Measurements from ENCODE around the gene RNF167. TPM values are rescaled to one million over a fixed set of nuclear protein-coding genes. Genes with fewer than 3 reads are reported as not detected.

Gene RNF167
- total and polyA plus RNA-seq, 2 of the 13 experiments (the other 11 are each of a cell fraction or from before 2014, with no cell fraction given): 44.1 to 45.4 TPM

DNA sequence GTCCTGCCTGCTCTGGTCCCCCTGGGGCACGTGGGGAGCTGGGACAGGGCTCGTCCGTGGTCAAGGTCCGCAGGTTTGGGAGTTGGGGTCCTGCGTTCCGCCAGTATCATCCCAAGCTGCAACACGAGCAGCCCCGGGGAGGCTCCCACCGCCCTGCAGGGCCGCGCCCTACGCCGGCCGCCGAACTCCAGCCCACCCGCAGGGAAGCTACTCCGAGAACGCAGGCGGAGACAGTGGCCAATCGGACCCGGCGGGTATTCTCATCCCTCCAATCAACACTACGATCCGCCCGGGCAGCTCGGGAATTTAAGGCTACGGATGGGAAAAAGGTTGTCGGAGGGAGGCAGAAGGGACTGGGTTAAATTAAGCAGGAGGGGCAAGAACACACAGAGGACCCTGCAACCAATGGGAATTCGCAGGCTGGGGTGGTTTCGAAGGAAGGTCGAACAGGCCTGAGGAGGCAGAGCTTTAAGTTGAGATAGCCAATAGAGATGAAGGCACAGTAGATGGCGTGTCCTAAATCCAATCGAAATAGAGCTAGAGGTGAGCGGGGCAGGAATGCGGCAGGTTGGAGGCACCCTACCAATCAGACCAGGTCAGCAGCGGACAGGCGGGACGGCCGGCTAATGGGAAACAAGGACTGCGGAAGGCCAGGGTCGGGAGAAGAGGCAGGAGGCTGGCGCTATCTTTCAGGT lies 26.9 kb downstream of the RNF167 start (continued):
- TF ChIP-seq, protein P1, sequence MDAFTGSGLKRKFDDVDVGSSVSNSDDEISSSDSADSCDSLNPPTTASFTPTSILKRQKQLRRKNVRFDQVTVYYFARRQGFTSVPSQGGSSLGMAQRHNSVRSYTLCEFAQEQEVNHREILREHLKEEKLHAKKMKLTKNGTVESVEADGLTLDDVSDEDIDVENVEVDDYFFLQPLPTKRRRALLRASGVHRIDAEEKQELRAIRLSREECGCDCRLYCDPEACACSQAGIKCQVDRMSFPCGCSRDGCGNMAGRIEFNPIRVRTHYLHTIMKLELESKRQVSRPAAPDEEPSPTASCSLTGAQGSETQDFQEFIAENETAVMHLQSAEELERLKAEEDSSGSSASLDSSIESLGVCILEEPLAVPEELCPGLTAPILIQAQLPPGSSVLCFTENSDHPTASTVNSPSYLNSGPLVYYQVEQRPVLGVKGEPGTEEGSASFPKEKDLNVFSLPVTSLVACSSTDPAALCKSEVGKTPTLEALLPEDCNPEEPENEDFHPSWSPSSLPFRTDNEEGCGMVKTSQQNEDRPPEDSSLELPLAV (CRISPR knock-in tag; conservative IDR thresholded peaks at IDR 0.05; ENCODE audit: low read depth): no peak
- TF ChIP-seq, protein P2, sequence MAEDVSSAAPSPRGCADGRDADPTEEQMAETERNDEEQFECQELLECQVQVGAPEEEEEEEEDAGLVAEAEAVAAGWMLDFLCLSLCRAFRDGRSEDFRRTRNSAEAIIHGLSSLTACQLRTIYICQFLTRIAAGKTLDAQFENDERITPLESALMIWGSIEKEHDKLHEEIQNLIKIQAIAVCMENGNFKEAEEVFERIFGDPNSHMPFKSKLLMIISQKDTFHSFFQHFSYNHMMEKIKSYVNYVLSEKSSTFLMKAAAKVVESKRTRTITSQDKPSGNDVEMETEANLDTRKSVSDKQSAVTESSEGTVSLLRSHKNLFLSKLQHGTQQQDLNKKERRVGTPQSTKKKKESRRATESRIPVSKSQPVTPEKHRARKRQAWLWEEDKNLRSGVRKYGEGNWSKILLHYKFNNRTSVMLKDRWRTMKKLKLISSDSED (CRISPR knock-in tag; IDR thresholded peaks at IDR 0.05): no peak
- no peak for TF ChIP-seq TRIM24 (CRISPR knock-in tag; IDR thresholded peaks at IDR 0.05)
- no peak for TF ChIP-seq ZNF333 (CRISPR knock-in tag; IDR thresholded peaks at IDR 0.05; ENCODE audit: borderline replicate concordance)
- TF ChIP-seq ZNF264 (CRISPR knock-in tag; IDR thresholded peaks at IDR 0.05): no peak; the same call in 1 of the 2 replicates
- TF ChIP-seq SP1 (IDR thresholded peaks at IDR 0.05): no peak
- TF ChIP-seq SP1 (CRISPR knock-in tag; IDR thresholded peaks at IDR 0.05): no peak
- TF ChIP-seq ZNF274 (CRISPR knock-in tag; IDR thresholded peaks at IDR 0.05): peak; percentile 21; the same call in 1 of the 2 replicates
- TF ChIP-seq FOXA1 (IDR thresholded peaks at IDR 0.05): no peak
- no peak for TF ChIP-seq FOXA1 (CRISPR knock-in tag; IDR thresholded peaks at IDR 0.05)
- TF ChIP-seq MAFG (CRISPR knock-in tag; IDR thresholded peaks at IDR 0.05): no peak
- peak; percentile 14; the same call in 1 of the 2 replicates for TF ChIP-seq ZFP36L1 (CRISPR knock-in tag; IDR thresholded peaks at IDR 0.05)
- no peak for TF ChIP-seq ZBTB21 (CRISPR knock-in tag; IDR thresholded peaks at IDR 0.05)
- peak; percentile 82; the same call in 1 of the 2 replicates for TF ChIP-seq ZNF543 (CRISPR knock-in tag; IDR thresholded peaks at IDR 0.05)
- TF ChIP-seq, protein P3, sequence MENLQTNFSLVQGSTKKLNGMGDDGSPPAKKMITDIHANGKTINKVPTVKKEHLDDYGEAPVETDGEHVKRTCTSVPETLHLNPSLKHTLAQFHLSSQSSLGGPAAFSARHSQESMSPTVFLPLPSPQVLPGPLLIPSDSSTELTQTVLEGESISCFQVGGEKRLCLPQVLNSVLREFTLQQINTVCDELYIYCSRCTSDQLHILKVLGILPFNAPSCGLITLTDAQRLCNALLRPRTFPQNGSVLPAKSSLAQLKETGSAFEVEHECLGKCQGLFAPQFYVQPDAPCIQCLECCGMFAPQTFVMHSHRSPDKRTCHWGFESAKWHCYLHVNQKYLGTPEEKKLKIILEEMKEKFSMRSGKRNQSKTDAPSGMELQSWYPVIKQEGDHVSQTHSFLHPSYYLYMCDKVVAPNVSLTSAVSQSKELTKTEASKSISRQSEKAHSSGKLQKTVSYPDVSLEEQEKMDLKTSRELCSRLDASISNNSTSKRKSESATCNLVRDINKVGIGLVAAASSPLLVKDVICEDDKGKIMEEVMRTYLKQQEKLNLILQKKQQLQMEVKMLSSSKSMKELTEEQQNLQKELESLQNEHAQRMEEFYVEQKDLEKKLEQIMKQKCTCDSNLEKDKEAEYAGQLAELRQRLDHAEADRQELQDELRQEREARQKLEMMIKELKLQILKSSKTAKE (CRISPR knock-in tag; IDR thresholded peaks at IDR 0.05; ENCODE audit: borderline replicate concordance): no peak
- no peak for TF ChIP-seq SUZ12 (IDR thresholded peaks at IDR 0.05; ENCODE audit: low read depth, low read length)
- TF ChIP-seq, protein P4, sequence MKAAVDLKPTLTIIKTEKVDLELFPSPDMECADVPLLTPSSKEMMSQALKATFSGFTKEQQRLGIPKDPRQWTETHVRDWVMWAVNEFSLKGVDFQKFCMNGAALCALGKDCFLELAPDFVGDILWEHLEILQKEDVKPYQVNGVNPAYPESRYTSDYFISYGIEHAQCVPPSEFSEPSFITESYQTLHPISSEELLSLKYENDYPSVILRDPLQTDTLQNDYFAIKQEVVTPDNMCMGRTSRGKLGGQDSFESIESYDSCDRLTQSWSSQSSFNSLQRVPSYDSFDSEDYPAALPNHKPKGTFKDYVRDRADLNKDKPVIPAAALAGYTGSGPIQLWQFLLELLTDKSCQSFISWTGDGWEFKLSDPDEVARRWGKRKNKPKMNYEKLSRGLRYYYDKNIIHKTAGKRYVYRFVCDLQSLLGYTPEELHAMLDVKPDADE (CRISPR knock-in tag; IDR thresholded peaks at IDR 0.05): no peak
- TF ChIP-seq MIER2 (CRISPR knock-in tag; IDR thresholded peaks at IDR 0.05): 0 out of 2 replicates have a peak, but pooled peaks have one; percentile 31
- TF ChIP-seq KAT7 (CRISPR knock-in tag; IDR thresholded peaks at IDR 0.05; ENCODE audit: borderline replicate concordance): no peak
- peak; percentile 19; the same call in 1 of the 2 replicates for TF ChIP-seq FOSL2 (CRISPR knock-in tag; IDR thresholded peaks at IDR 0.05)
- TF ChIP-seq, protein P5, sequence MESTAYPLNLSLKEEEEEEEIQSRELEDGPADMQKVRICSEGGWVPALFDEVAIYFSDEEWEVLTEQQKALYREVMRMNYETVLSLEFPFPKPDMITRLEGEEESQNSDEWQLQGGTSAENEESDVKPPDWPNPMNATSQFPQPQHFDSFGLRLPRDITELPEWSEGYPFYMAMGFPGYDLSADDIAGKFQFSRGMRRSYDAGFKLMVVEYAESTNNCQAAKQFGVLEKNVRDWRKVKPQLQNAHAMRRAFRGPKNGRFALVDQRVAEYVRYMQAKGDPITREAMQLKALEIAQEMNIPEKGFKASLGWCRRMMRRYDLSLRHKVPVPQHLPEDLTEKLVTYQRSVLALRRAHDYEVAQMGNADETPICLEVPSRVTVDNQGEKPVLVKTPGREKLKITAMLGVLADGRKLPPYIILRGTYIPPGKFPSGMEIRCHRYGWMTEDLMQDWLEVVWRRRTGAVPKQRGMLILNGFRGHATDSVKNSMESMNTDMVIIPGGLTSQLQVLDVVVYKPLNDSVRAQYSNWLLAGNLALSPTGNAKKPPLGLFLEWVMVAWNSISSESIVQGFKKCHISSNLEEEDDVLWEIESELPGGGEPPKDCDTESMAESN (CRISPR knock-in tag; conservative IDR thresholded peaks at IDR 0.05): no peak
- no peak for TF ChIP-seq CHD4 (IDR thresholded peaks at IDR 0.05; ENCODE audit: borderline replicate concordance, low read length)
- TF ChIP-seq ZNF550 (CRISPR knock-in tag; IDR thresholded peaks at IDR 0.05; ENCODE audit: borderline replicate concordance): no peak
- TF ChIP-seq HDAC2 (CRISPR knock-in tag; IDR thresholded peaks at IDR 0.05): peak; percentile 41; the same call in 1 of the 2 replicates

All from HepG2 (cell line).